ENCODE measurements around the gene LKAAEAR1. TPM values are rescaled to one million over a fixed set of nuclear protein-coding genes. Genes with fewer than 3 reads are reported as not detected.
A peak's percentile ranks its signal among the peaks of the same experiment; 100 is the strongest.

The LKAAEAR1 gene
- total and polyA plus RNA-seq, 8 donors: 0.23 TPM; not detected in 7

DNA sequence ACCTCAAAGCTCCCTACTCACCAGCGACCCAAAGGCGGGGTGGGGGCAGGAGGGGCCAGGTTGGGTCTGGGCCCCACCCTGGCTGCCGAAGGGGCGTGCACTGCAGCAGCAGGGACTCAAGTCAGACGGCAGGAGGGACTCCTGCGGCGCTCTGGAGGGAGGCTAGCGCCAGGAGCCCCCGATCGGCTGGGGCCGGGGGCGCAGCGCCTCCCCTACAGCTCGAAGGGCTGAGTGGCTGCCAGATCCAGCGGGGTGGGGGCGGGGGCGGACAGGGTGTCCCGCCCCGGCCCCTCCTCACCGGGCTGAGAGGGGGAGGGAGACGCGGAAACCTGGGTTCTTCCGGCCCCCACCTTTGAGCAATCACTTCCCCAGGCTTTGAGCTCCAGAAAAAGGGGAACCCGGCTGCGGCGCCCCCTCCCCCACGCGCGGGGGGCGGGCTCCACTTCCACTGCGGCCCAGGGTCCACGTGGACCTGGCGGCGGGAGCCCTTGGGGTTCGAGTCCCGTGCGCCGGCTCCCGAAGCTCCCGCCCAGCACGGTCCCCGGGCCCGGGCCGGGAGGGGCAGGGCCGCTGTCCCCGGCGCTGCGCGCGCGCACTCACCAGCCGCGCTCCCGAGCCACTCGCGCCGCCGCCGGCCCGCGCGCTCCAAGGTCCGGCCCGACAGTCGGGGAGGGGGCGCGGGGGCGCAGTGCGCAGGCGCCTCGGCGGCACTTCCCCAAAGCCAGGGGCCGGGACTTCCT is 4.8 kb downstream of the LKAAEAR1 start, which contains the start of gene RGS19:
TSS of gene RGS19 (minus strand) at position 246 of the 740 bp plus-strand sequence. CDS start 2,632 bp downstream, outside the sequence.
- peaks cover 4 to 17% (median 14%) of the 10 kb centered on the region in 4 donors for H3K36me3 ChIP-seq
- H3K9me3 ChIP-seq: no peaks in the 10 kb centered on the region
- H3K27me3 ChIP-seq: peaks cover under 1 to 25% (median 10%) of the 10 kb centered on the region in 3 donors
- intact Hi-C loops (cut with DNase I; ENCODE audit: low total_unique reads): no loop called here
- H3K4me3 ChIP-seq: peak within 1 kb of the TSS; percentile 76 to 83 (median 79)
- peaks cover 27 to 76% (median 59%) of the 10 kb centered on the region in 4 donors for H3K4me1 ChIP-seq
- H3K27ac ChIP-seq: peak within 1 kb of the TSS; percentile 70 to 88 (median 84)
- DNase-seq: peak; percentile 82 to 93
- WGBS, 5 donors: 0 to 1% (median 1%) methylated on average over 2 to 73 of the region's 73 CpGs
- TF ChIP-seq POLR2AphosphoS5 (IDR thresholded peaks at IDR 0.05) (no peak), CTCF (IDR thresholded peaks at IDR 0.05) (no peak), POLR2A (IDR thresholded peaks at IDR 0.05) (no peak), EP300 (IDR thresholded peaks at IDR 0.05) (no peak)

DNA sequence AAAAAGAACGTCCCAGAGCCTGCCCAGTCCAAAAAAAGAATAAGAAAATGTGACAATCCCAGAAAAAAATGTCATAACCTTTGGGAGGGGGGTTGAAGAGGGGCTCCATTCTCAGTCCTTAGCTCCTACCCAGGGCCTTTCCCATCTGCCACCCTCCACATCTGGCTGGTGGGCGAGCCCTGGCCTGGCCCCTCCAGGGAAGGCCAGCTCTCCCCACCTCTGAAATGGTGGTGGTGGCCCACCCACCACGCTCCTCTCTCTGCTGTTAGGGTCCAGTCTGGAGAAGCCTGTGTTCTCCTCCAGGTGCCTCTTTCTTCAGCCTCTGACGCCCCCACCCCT is 5.3 kb downstream of the LKAAEAR1 start:
- H3K27ac ChIP-seq: peak overlapping the region; percentile 66 to 88 (median 84)
- no peak for DNase-seq
- WGBS, 5 donors: 9 to 16% (median 11%) methylated on average over 4 of the region's 4 CpGs
- H3K4me3 ChIP-seq: peak overlapping the region; percentile 76 to 83 (median 79)
- TF ChIP-seq CTCF (IDR thresholded peaks at IDR 0.05) (no peak), POLR2AphosphoS5 (IDR thresholded peaks at IDR 0.05) (no peak), POLR2A (IDR thresholded peaks at IDR 0.05) (no peak), EP300 (IDR thresholded peaks at IDR 0.05) (no peak)
- intact Hi-C loops (cut with DNase I; ENCODE audit: low total_unique reads): no loop called here
- H3K4me1 ChIP-seq: peaks cover 23 to 70% (median 54%) of the 10 kb centered on the region in 4 donors
- no peaks in the 10 kb centered on the region for H3K9me3 ChIP-seq
- H3K27me3 ChIP-seq: peaks cover 0 to 20% (median 5%) of the 10 kb centered on the region in 3 donors
- H3K36me3 ChIP-seq: peaks cover 9 to 23% (median 20%) of the 10 kb centered on the region in 4 donors

GRCh38 chr20:64077876-64078551 is 6.2 kb downstream of the LKAAEAR1 start:
- Histone ChIP-seq H3K4me3 (peak overlapping the region; percentile 76 to 83 (median 79)), H3K4me1 (peaks cover 14 to 61% (median 45%) of the 10 kb centered on the region in 4 donors), H3K27ac (peak overlapping the region in 4 of 5 donors; percentile 25 to 88 (median 76)), H3K27me3 (peaks cover 0 to 11% (median 0%) of the 10 kb centered on the region in 3 donors), H3K9me3 (no peaks in the 10 kb centered on the region), H3K36me3 (peaks cover 16 to 32% (median 29%) of the 10 kb centered on the region in 4 donors)
- TF ChIP-seq POLR2A (IDR thresholded peaks at IDR 0.05): no peak
- no peak for TF ChIP-seq EP300 (IDR thresholded peaks at IDR 0.05)
- TF ChIP-seq CTCF (IDR thresholded peaks at IDR 0.05): no peak
- DNase-seq: peak; percentile 41 to 62
- intact Hi-C loops (cut with DNase I; ENCODE audit: low total_unique reads): no loop called here
- 57 to 65% (median 61%) methylated on average over 14 to 15 of the region's 15 CpGs for WGBS, 5 donors

- WGBS, 5 donors: 72 to 85% (median 80%) methylated on average over 4 to 7 of the region's 7 CpGs
- Histone ChIP-seq H3K4me3 (peak overlapping the region; percentile 76 to 83 (median 79)), H3K36me3 (peaks cover 16 to 37% (median 34%) of the 10 kb centered on the region in 4 donors), H3K27ac (peak overlapping the region in 3 of 5 donors; percentile 66 to 88 (median 85)), H3K4me1 (peaks cover 12 to 56% (median 40%) of the 10 kb centered on the region in 4 donors), H3K27me3 (peaks cover 0 to 6% (median 0%) of the 10 kb centered on the region in 3 donors), H3K9me3 (no peaks in the 10 kb centered on the region)
- DNase-seq: no peak
- TF ChIP-seq CTCF (IDR thresholded peaks at IDR 0.05) (no peak), POLR2A (IDR thresholded peaks at IDR 0.05) (no peak), EP300 (IDR thresholded peaks at IDR 0.05) (no peak), POLR2AphosphoS5 (IDR thresholded peaks at IDR 0.05) (no peak)
- intact Hi-C loops (cut with DNase I; ENCODE audit: low total_unique reads): no loop called here
Measured at GRCh38 chr20:64077541-64077875, 6.7 kb downstream of the LKAAEAR1 start.
